RPMI8226 (cell line): ENCODE results near the gene EOGT.

Experiments
- DNase-seq: peaks from one replicate; pipeline ENCODE4 v3.0.0-alpha.2; 2015

The EOGT gene

GRCh38 chr3:69008980-69009379, 4.5 kb downstream of the EOGT start:
- DNase-seq = no peak

- DNase-seq = no peak
Observed at GRCh38 chr3:69005791-69006482, 7.5 kb downstream of the EOGT start.

GRCh38 chr3:69005071-69005790, 8.3 kb downstream of the EOGT start:
- no peak for DNase-seq

GRCh38 chr3:69004138-69004537, 9.3 kb downstream of the EOGT start:
- no peak for DNase-seq

GRCh38 chr3:68999605-69000004, 13.9 kb downstream of the EOGT start:
- no peak for DNase-seq

GRCh38 chr3:68999158-68999557, 14.3 kb downstream of the EOGT start:
- DNase-seq = no peak

- no peak for DNase-seq
Observed at GRCh38 chr3:68997887-68998286, 15.6 kb downstream of the EOGT start.

GRCh38 chr3:68996356-68996995, 17.0 kb downstream of the EOGT start:
- DNase-seq = no peak

- no peak for DNase-seq
Observed at GRCh38 chr3:68988740-68989139, 24.7 kb downstream of the EOGT start.

GRCh38 chr3:68987322-68987721, 26.2 kb downstream of the EOGT start:
- no peak for DNase-seq

GRCh38 chr3:68986496-68987208, 26.8 kb downstream of the EOGT start:
- DNase-seq = no peak

GRCh38 chr3:68985146-68985790, 28.2 kb downstream of the EOGT start:
- no peak for DNase-seq

- DNase-seq = no peak
Observed at GRCh38 chr3:68984011-68984530, 29.4 kb downstream of the EOGT start.

- DNase-seq = no peak
Observed at GRCh38 chr3:68977486-68978167, 35.9 kb downstream of the EOGT start.

GRCh38 chr3:68974711-68975110, 38.8 kb downstream of the EOGT start:
- DNase-seq = no peak

- DNase-seq = peak; percentile 8
Observed at GRCh38 chr3:68973639-68974038, 39.8 kb downstream of the EOGT start.

- peak; percentile 64 for DNase-seq
Observed at GRCh38 chr3:68972358-68972979, 41.0 kb downstream of the EOGT start.

GRCh38 chr3:68964694-68965093, 48.8 kb downstream of the EOGT start:
- DNase-seq = no peak

- no peak for DNase-seq
Observed at GRCh38 chr3:68963891-68964290, 49.6 kb downstream of the EOGT start.

- DNase-seq = no peak
Observed at GRCh38 chr3:68963376-68963775, 50.1 kb downstream of the EOGT start.

- no peak for DNase-seq
Observed at GRCh38 chr3:68958932-68959331, 54.6 kb downstream of the EOGT start.

GRCh38 chr3:68957895-68958294, 55.6 kb downstream of the EOGT start:
- DNase-seq = no peak
